GM18861 (cell line): ENCODE measurements around the gene OGA.

Experiments
- ATAC-seq: cut with Tn5 transposase; IDR thresholded peaks from one replicate; pipeline ENCODE4 v1.9.1; 2021; ENCODE audit not compliant: unreplicated experiment

OGA gene

DNA sequence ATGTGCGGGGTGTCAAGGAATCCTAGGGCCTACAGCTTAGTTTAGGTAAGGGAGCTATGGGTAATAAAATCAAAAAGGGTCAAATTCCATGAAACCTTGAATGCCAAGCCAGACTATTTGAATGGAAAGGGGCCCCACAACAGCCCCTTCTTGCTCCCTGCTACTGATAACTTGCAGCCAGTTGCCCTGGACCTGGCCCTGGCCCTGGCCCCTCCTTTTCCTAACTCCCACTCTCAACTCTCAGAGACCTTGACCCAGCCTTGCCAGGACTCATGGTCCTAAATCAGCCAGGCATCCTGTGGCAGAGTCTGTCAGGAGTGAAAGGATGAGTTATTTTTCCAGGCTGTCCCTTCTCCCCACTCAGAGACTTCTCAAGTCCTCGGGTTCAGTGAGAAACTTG, 19.5 kb upstream of the OGA start:
- ATAC-seq = no peak

- ATAC-seq = no peak
Observed at GRCh38 chr10:101835362-101835761, 17.1 kb upstream of the OGA start.

DNA sequence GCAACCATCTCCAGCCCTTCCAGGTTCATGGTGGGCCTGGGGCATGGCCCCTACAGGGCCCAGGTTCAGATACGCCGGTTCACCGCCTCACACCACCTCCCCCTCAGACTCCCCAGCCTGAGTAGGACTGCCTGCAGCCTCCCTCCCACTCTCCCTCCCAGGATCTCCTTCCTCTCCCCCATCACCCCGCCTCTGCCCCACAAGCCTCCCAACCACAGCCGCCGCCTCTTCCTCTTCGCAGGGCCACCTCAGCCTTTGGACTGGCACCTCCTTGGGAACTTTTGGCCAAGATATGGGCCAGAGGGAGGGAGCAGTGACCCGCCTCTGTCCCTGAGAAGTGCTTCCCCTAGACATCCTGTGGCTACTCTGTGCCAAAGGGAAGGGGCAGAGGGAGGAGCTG, 16.1 kb upstream of the OGA start:
- ATAC-seq = no peak

DNA sequence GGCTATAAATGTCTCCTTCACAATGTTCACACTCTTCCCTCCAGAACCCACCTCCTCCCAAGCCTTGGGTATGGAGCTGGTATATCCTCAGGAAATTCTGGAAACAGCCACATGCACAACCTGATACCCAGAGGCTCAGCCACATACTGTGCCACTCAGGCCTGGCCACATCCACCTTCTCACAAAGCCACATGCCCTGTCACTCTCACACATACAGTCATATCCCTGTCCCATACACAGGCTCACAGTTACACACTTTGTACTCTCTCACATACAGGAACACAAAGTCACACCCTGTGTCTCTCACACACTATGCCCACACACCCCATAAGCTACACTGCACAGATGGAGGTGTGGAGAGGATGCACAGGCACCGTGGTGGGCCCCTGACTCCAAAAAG, 15.2 kb upstream of the OGA start:
- no peak for ATAC-seq

- ATAC-seq = no peak
Observed at GRCh38 chr10:101832325-101832771, 14.1 kb upstream of the OGA start.

DNA sequence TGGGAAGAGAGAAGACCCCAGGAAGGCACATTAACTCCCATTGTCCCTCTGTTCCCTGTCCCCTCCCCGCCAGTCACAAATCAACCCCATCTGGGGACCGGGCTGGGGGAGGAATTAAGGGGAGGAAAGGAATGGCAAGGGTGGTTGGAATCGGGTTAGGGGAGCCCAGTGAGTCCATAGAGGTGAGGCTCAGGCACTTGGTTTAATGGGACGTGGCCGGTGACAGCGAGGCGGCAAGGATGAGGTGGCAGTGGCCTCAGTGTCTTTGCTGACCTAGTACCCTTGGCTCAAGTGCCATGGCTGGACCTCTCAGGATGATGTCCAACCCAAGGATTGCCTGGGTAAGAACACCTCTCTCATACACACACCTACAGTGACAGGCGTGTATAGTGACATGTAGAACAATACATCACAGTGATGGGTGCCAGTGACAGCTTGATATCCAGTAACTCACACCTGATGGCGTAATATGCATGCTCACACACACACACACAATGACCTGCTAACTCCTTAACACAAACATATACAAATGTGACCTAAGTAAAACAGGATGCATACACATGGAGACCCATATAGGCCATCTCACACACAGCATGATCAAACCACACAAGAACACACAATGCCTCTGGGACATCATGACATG, 13.0 kb upstream of the OGA start:
- ATAC-seq = no peak

GRCh38 chr10:101830322-101831168, 12.3 kb upstream of the OGA start:
- ATAC-seq = peak; percentile 38

GRCh38 chr10:101829561-101830315, 11.5 kb upstream of the OGA start:
- ATAC-seq = no peak

DNA sequence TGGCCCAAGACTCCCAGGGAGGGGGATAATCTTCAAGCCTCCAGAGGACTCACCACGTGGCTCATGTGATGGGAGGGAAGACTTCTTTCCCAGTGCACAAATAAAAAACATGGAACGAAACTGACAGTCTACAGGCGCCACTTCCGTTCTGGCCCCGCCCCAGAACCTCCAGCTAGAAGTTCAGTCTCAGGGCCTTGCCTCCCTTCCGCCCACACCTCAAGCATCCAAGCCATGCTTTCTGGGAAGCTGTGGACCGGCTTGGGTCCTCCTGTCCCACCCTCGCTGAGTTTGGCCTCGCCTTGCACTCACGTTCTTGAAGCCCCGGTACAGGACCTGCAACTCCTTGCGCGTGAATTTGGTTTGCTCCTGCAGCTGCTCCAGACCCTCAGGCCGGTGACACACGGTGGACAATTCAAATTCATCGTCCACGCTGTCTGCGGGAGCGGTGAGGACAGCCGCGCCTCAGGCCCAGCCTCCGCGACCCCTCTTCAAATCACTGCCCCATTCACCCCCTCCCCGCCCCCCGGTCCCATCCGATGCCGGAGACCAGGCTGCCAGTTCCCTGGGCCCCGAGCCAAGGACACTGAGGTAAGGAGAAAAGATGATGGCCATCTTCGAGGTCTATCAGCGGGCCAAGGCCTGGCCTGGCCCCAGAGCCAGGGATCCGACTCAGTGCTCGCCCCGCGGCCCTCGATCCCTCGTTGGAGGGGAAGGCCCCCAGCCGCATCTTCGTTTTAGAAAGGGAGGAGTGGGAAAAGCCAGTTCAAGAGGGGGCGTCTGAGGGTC, 10.7 kb upstream of the OGA start:
- ATAC-seq = no peak

DNA sequence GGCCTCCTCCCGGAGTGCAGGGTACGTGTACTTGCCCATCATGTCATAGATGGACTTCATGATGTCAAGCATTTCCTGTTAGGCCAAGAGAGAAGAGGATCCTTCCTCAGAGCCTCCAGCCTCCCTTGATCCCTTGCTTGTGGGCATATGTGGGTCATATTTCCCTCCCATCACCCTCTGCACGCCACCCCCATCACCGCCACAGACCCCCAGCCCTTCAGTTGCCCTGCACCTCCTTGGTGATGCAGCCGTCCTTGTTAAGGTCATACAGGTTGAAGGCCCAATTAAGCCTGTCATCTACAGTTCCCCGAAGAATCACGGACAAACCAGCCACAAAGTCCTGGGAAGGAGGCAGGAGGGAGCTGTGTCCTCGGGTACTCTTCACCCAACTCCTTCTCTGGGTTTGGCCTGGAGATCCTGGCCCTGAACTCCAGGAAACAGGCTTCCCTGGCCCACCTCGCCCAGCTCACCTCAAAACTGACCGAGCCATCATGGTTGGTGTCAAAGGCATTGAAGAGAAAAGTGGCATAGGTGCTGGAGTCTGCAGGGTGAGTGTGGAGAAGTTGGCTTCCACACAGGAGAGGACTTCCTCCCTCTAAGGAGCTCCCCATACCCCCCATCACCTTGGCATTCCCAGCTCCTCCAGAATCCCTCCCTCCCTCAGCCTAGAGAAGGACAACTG, 9.8 kb upstream of the OGA start:
- ATAC-seq = no peak

DNA sequence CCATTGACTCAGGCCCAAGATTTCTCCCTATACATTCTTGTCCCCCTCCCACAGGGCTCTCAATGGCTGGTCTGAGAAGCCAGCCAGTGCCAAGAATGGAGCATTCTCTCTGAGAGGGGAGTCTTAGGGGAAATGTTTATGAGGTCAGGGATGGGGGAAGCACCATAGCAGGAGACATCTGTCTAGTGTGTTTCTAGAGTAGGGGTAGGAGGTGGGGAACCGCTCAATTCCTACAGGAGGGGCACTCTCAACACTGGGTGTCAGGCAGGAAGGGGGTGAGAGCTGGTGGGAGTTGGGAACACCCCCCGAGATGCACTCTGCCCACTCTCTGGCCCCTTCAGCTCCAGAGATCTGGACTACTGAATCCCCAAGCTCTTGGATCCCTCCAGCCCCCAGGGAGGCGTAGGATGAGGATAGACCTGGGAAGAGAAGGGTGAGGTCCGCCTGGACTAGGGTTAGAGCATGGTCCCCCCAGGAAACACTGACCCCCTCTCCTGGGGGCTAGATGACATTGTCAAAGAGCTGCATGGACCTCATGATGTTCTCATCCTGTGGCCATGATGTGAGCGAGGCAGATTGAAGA, 8.7 kb upstream of the OGA start:
- ATAC-seq = no peak

- ATAC-seq = no peak
Observed at GRCh38 chr10:101824736-101825135, 6.5 kb upstream of the OGA start.

- peak; percentile 11 for ATAC-seq
Observed at GRCh38 chr10:101818872-101819633, 809 bp upstream of the OGA start.

GRCh38 chr10:101817337-101818118, 716 bp downstream of the OGA start:
- ATAC-seq = no peak

DNA sequence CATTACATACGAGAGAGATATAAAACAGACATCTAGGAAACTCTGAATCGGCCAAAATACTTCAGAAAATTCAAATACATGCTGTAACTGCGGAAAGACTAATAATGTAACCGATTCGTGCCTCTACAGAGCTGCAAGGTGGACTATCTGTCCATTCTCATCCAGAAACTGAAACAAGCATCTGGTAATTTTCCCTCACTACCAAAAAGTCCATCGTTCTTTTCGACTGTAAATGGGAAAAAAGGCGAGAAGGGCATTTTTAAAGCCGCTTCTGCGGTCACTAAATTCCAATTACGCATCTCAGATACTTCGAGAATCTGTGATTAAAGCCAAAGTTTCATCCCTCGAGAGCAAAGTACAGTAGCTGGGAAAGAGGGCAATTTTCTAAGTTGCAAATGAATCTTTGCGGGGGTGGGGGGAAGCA, 1.3 kb downstream of the OGA start:
- no peak for ATAC-seq

GRCh38 chr10:101816376-101816775, 1.9 kb downstream of the OGA start:
- ATAC-seq = no peak

DNA sequence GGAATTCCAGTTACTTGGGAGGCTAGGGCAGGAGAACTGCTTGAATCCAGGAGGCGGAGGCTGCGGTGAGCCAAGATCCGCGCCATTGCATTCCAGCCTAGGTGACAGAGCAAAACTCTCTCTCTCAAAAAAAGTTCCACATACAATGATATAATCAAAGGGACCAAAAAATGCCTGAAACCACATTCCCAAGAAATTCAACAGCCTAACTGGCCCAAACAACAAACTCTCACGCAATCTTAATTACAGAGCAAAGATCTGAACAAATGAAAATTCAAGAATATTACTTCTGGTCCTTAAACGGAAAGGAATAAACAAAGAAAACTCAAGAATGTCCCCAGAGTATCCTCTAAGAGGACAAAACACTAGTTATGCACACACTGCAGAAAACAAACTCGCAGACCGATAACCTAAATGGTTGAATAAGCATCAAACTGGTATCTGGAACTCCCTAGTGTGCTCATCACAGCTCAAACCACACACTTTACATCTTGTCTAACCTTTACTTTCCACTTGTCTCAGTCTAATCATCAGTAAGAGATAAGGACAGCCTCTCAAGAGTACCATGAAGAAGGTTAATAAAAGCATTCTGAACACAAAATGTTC, 3.7 kb downstream of the OGA start:
- ATAC-seq = peak; percentile 36

DNA sequence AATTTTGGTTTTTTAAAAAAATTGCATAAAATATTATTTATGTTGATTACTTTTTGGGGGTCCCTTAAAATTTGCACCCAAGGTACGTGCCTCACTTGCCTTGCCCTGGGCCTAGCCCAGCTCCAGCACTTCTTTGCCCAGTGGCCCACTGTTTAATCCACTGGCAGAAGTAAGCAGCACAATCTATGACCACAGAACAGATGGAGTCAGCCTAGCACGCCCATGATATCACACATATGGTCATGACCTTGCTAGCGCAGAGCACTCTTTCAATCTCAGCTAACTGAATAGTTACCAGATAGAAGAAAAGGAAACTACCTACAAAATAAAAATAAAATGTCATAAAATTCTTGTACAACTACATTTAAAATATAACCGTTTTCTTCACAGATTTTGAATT, 5.6 kb downstream of the OGA start:
- ATAC-seq = no peak
